Smooth muscle cell (in vitro differentiated cells): ENCODE data around the gene ATP2A2. TPM values are rescaled to one million over a fixed set of nuclear protein-coding genes. Genes with fewer than 3 reads are reported as not detected.
A peak's percentile ranks its signal among the peaks of the same experiment; 100 is the strongest.

Experiments used
- DNase-seq: peaks from one replicate; lab custom pipeline; 2025; ENCODE audit not compliant: unreplicated experiment; lab: John Stamatoyannopoulos, UW
- H2AFZ ChIP-seq: fragments of 200-600 bp; sonication (generic); 2 replicates; pipeline ENCODE4 v1.6.0; 2016; ENCODE audit warnings: antibody characterized with exemption, low read depth, mild to moderate bottlenecking
- H3F3A ChIP-seq: fragments of 200-600 bp; sonication (generic); 2 replicates; pipeline ENCODE4 v1.6.0; 2017; ENCODE audit warnings: antibody characterized with exemption, low read depth
- H3K27ac ChIP-seq: fragments of 200-600 bp; sonication (generic); 2 replicates; pipeline ENCODE4 v1.5.1; 2016; ENCODE audit warnings: low read depth, mild to moderate bottlenecking
- H3K27me3 ChIP-seq: fragments of 200-600 bp; sonication (generic); 2 replicates; pipeline ENCODE4 v1.6.1; 2016; ENCODE audit warnings: low read depth, mild to moderate bottlenecking
- H3K36me3 ChIP-seq: fragments of 200-600 bp; sonication (generic); 2 replicates; pipeline ENCODE4 v1.5.1; 2016; ENCODE audit warnings: low read depth
- H3K4me1 ChIP-seq: fragments of 200-600 bp; sonication (generic); 2 replicates; pipeline ENCODE4 v1.5.1; 2016; ENCODE audit warnings: low read depth
- H3K4me2 ChIP-seq: fragments of 200-600 bp; sonication (generic); 2 replicates; pipeline ENCODE4 v1.6.0; 2016; ENCODE audit warnings: mild to moderate bottlenecking
- H3K4me3 ChIP-seq: fragments of 200-600 bp; sonication (generic); 2 replicates; pipeline ENCODE4 v1.5.1; 2016; ENCODE audit warnings: mild to moderate bottlenecking
- H3K79me2 ChIP-seq: fragments of 200-600 bp; sonication (generic); 2 replicates; pipeline ENCODE4 v1.6.0; 2016; ENCODE audit warnings: low read depth, mild to moderate bottlenecking
- H3K9ac ChIP-seq: fragments of 200-600 bp; sonication (generic); 2 replicates; pipeline ENCODE4 v1.6.0; 2016; ENCODE audit warnings: low read depth
- H3K9me3 ChIP-seq: fragments of 200-600 bp; sonication (generic); replicated peaks from 2 replicates; pipeline ENCODE4 v1.5.1; 2016; ENCODE audit warnings: low read depth
- H4K20me1 ChIP-seq: fragments of 200-600 bp; sonication (generic); 2 replicates; pipeline ENCODE4 v1.6.0; 2016; ENCODE audit warnings: low read depth
- CTCF ChIP-seq: fragments of 200-600 bp; sonication (generic); IDR thresholded peaks from 2 replicates; pipeline ENCODE4 v1.5.1; 2017; ENCODE audit warnings: borderline replicate concordance, mild to moderate bottlenecking, antibody characterized with exemption; ENCODE audit not compliant: insufficient read depth, poor library complexity, severe bottlenecking
- WGBS: methylation state at CpG from one replicate; pipeline ENCODE4 v1.1.7; 2016; ENCODE audit warnings: low lambda C conversion rate; 5-methylcytosine and 5-hydroxymethylcytosine counted together
- polyA plus RNA-seq: library from polyadenylated mRNA; unstranded; fragments of >200 nt; fragmentation: Nextera tagmentation; extraction: Ambion mirVana; gene quantifications from 2 replicates; pipeline ENCODE4 v1.2.1, GENCODE V29; 2016
- total RNA-seq: library from RNA; depleted of rRNA; stranded (reverse); fragments of >200 nt; gene quantifications from 2 replicates; pipeline ENCODE4 v1.2.3, GENCODE V29; 2014

Gene ATP2A2
- total and polyA plus RNA-seq, 2 experiments from 2014 or later = 47.6 to 104 TPM

- Histone ChIP-seq H3K4me2 (peak overlapping the region; percentile 29), H3K9me3 (no peaks in the 10 kb centered on the region), H4K20me1 (no peaks in the 10 kb centered on the region), H3K9ac (no peak overlapping the region), H2AFZ (no peak overlapping the region), H3K4me3 (no peak overlapping the region), H3K27ac (no peak overlapping the region), H3K27me3 (no peaks in the 10 kb centered on the region), H3K36me3 (no peaks in the 10 kb centered on the region), H3F3A (peaks cover 4% of the 10 kb centered on the region), H3K79me2 (no peaks in the 10 kb centered on the region), H3K4me1 (no peaks in the 10 kb centered on the region)
- DNase-seq = no peak
- 67% methylated on average over 3 of the region's 3 CpGs for whole genome bisulfite sequencing
- TF ChIP-seq CTCF = no peak
These were observed 46.3 kb upstream of the ATP2A2 start for GRCh38 chr12:110234755-110235154.

GRCh38 chr12:110235383-110235782 lies 45.7 kb upstream of the ATP2A2 start:
- no peak overlapping the region for H2AFZ ChIP-seq
- H3K4me3 ChIP-seq = no peak overlapping the region
- H3K27me3 ChIP-seq = no peaks in the 10 kb centered on the region
- no peak overlapping the region for H3K4me2 ChIP-seq
- no peak for DNase-seq
- H3K79me2 ChIP-seq = no peaks in the 10 kb centered on the region
- H4K20me1 ChIP-seq = no peaks in the 10 kb centered on the region
- no peaks in the 10 kb centered on the region for H3K36me3 ChIP-seq
- TF ChIP-seq CTCF = no peak
- no peaks in the 10 kb centered on the region for H3K4me1 ChIP-seq
- no peak overlapping the region for H3K27ac ChIP-seq
- WGBS = 84% methylated on average over 1 of the region's 1 CpG
- H3F3A ChIP-seq = peaks cover 4% of the 10 kb centered on the region
- no peaks in the 10 kb centered on the region for H3K9me3 ChIP-seq
- H3K9ac ChIP-seq = no peak overlapping the region

- Histone ChIP-seq H3K4me3 (no peak overlapping the region), H3K36me3 (no peaks in the 10 kb centered on the region), H3K79me2 (no peaks in the 10 kb centered on the region), H3K27ac (no peak overlapping the region), H3K4me1 (peaks cover 22% of the 10 kb centered on the region), H4K20me1 (no peaks in the 10 kb centered on the region), H3F3A (no peaks in the 10 kb centered on the region), H3K9ac (no peak overlapping the region), H3K9me3 (no peaks in the 10 kb centered on the region), H2AFZ (no peak overlapping the region), H3K27me3 (no peaks in the 10 kb centered on the region), H3K4me2 (no peak overlapping the region)
- WGBS = 94% methylated on average over 5 of the region's 5 CpGs
- TF ChIP-seq CTCF = no peak
- no peak for DNase-seq
These were observed 37.8 kb upstream of the ATP2A2 start for GRCh38 chr12:110243227-110243626.

- Histone ChIP-seq H3K79me2 (no peaks in the 10 kb centered on the region), H3K4me2 (no peak overlapping the region), H3K9ac (no peak overlapping the region), H3K36me3 (no peaks in the 10 kb centered on the region), H4K20me1 (no peaks in the 10 kb centered on the region), H3F3A (no peaks in the 10 kb centered on the region), H3K27me3 (no peaks in the 10 kb centered on the region), H3K27ac (no peak overlapping the region), H3K9me3 (no peaks in the 10 kb centered on the region), H3K4me1 (peaks cover 22% of the 10 kb centered on the region), H2AFZ (no peak overlapping the region), H3K4me3 (no peak overlapping the region)
- 85% methylated on average over 12 of the region's 12 CpGs for WGBS
- DNase-seq = no peak
- TF ChIP-seq CTCF = no peak
These were observed 36.7 kb upstream of the ATP2A2 start for GRCh38 chr12:110244372-110244771.
